Esophagus squamous epithelium (tissue), 5 donors: ENCODE measurements around the gene MARCHF2. TPM values are rescaled to one million over a fixed set of nuclear protein-coding genes. Genes with fewer than 3 reads are reported as not detected.

ENCODE experiments used
- DNase-seq: peaks from one replicate; lab custom pipeline; 2025; lab: John Stamatoyannopoulos, UW
- H3K27ac ChIP-seq, 4 donors: fragments of 200-600 bp; sonication (generic); one replicate each; pipeline ENCODE4 v1.5.1; 2016 to 2019; ENCODE audit warnings: mild to moderate bottlenecking in 1 of 4
- H3K27me3 ChIP-seq, 4 donors: fragments of 200-600 bp; sonication (generic); 1 replicate in 3 of 4; 2 replicates in 1 of 4; pipeline versions ENCODE4 v1.5.1 to v1.6.0; 2017 to 2021; ENCODE audit warnings: antibody characterized with exemption in 1 of 4
- H3K36me3 ChIP-seq, 3 donors: fragments of 200-600 bp; sonication (generic); one replicate each; pipeline ENCODE4 v1.5.1; 2016 to 2019
- H3K4me1 ChIP-seq, 3 donors: fragments of 200-600 bp; sonication (generic); one replicate each; pipeline ENCODE4 v1.5.1; 2017 to 2019
- H3K4me3 ChIP-seq, 4 donors: fragments of 200-600 bp; sonication (generic); 1 replicate in 3 of 4; 2 replicates in 1 of 4; pipeline ENCODE4 v1.5.1; 2016 to 2019; ENCODE audit warnings: mild to moderate bottlenecking in 2 of 4, moderate library complexity in 1 of 4
- H3K9me3 ChIP-seq, 3 donors: fragments of 200-600 bp; sonication (generic); one replicate each; pipeline ENCODE4 v1.5.1; 2016 to 2019
- POLR2A ChIP-seq, 4 donors: fragments of 450-650 bp; IDR thresholded peaks; one replicate each; pipeline ENCODE4 v1.6.1; 2017; ENCODE audit warnings: antibody characterized with exemption in 4 of 4, mild to moderate bottlenecking in 4 of 4, moderate library complexity in 3 of 4
- WGBS, 2 donors: methylation state at CpG; one replicate each; pipeline ENCODE4 v1.1.5; 2018; 5-methylcytosine and 5-hydroxymethylcytosine counted together
- intact Hi-C: fragments of 100-400 bp; cut with DNase I; formaldehyde crosslinking; loops from one replicate; pipeline ENCODE4 v1.15.0; 2022
- total RNA-seq, 4 donors: library from RNA; depleted of rRNA; stranded (reverse); fragments of >200 nt; gene quantifications; one replicate each; pipeline ENCODE4 v1.1.0, GENCODE V29; 2016
- TF ChIP-seq, protein P1 (sequence below), 6 experiments: fragments of 450-650 bp in 4 of 6; fragments of 200-600 bp in 2 of 6; sonication (generic) in 2 of 6; IDR thresholded peaks; one replicate each; pipeline ENCODE4 v1.5.1; 2016 to 2019; ENCODE audit warnings: antibody characterized with exemption in 6 of 6, mild to moderate bottlenecking in 4 of 6, moderate library complexity in 4 of 6
- donor health status: DM: yes; HTN: yes; CAD: no.

MARCHF2 gene
- total RNA-seq, 4 donors from 2014 or later, result 34.5 to 78.9 (median 61.7) TPM

DNA sequence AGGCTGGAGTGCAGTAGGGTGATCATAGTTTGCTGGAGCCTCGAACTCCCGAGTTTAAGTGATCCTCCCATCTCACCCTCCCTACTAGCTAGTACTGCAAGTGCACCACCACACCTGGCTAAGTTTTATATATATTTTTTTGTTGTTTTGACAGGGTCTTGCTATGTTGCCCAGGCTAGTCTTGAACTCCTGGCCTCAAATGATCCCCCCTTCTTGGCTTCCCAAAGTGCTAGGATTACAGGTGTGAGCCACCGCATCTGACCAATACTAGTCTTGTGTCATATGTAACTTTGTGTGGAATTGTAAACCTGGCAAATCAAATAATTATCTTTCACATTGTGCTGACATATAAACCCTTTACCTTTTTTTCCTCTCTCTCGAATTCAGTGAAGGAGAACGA, 41.9 kb downstream of the MARCHF2 start:
- intact Hi-C loops, result no loop called here
- peaks cover 6 to 72% (median 8%) of the 10 kb centered on the region in 3 donors for H3K36me3 ChIP-seq
- WGBS, 2 donors, result 64 to 71% methylated on average over 5 of the region's 5 CpGs
- no peak for TF ChIP-seq POLR2A (IDR thresholded peaks at IDR 0.05)
- TF ChIP-seq, protein P1, sequence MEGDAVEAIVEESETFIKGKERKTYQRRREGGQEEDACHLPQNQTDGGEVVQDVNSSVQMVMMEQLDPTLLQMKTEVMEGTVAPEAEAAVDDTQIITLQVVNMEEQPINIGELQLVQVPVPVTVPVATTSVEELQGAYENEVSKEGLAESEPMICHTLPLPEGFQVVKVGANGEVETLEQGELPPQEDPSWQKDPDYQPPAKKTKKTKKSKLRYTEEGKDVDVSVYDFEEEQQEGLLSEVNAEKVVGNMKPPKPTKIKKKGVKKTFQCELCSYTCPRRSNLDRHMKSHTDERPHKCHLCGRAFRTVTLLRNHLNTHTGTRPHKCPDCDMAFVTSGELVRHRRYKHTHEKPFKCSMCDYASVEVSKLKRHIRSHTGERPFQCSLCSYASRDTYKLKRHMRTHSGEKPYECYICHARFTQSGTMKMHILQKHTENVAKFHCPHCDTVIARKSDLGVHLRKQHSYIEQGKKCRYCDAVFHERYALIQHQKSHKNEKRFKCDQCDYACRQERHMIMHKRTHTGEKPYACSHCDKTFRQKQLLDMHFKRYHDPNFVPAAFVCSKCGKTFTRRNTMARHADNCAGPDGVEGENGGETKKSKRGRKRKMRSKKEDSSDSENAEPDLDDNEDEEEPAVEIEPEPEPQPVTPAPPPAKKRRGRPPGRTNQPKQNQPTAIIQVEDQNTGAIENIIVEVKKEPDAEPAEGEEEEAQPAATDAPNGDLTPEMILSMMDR (IDR thresholded peaks at IDR 0.05), result no peak
- peaks cover 31 to 97% (median 72%) of the 10 kb centered on the region in 3 donors for H3K4me1 ChIP-seq
- H3K27me3 ChIP-seq, result no peaks in the 10 kb centered on the region
- H3K27ac ChIP-seq, result no peak overlapping the region
- H3K4me3 ChIP-seq, result no peak overlapping the region
- no peak for DNase-seq
- no peaks in the 10 kb centered on the region for H3K9me3 ChIP-seq

DNA sequence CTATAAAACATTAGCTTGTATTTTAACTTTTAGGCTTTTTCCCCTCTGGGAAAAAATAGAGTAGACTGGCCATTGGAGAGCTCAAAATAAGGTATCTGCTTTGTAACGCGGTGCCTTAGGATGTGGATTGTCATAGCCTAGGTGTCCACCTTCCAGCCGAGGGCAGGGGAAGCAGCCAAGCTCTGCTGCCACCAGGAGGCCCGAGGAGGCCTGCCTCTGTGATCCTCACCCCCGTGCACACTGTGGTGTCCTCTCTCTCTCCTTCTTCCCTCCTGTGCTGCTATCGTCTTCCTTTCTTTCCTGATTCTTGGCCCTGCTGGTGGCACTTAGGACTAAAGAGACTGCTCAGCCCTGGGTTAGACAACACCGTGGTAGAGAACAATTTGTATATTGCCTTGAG, 43.0 kb downstream of the MARCHF2 start:
- intact Hi-C loops, result no loop called here
- Histone ChIP-seq H3K4me1 (peaks cover 28 to 97% (median 73%) of the 10 kb centered on the region in 3 donors), H3K9me3 (no peaks in the 10 kb centered on the region), H3K27me3 (no peaks in the 10 kb centered on the region), H3K4me3 (no peak overlapping the region), H3K27ac (no peak overlapping the region), H3K36me3 (peaks cover 6 to 72% (median 8%) of the 10 kb centered on the region in 3 donors)
- TF ChIP-seq POLR2A (IDR thresholded peaks at IDR 0.05), result no peak
- TF ChIP-seq, protein P1 (IDR thresholded peaks at IDR 0.05), result no peak
- DNase-seq, result no peak
- 61 to 74% methylated on average over 7 of the region's 7 CpGs for WGBS, 2 donors

DNA sequence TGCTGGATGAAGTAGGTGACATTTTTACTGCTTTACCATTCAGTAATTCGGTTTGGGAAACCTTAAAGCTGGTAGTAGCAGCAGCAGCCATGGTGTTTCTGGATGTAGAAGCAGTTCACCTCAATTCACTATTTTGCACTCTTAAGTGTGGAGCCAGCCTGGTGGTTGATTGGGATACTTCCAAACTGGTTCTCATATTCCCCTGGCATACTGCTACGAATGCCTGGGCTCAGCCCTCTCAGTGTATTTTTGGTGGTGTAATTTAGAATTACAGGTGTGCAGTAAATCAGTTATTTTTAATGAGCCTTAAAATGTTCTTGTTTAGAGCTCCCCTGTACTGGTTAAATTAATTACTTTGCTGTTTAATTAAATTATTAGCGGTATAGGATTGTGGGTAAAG, 44.1 kb downstream of the MARCHF2 start:
- no peak overlapping the region for H3K4me3 ChIP-seq
- no peaks in the 10 kb centered on the region for H3K9me3 ChIP-seq
- H3K27ac ChIP-seq, result no peak overlapping the region
- H3K4me1 ChIP-seq, result peaks cover 28 to 97% (median 64%) of the 10 kb centered on the region in 3 donors
- WGBS, 2 donors, result 74 to 76% methylated on average over 3 of the region's 3 CpGs
- no peaks in the 10 kb centered on the region for H3K27me3 ChIP-seq
- peaks cover 6 to 78% (median 8%) of the 10 kb centered on the region in 3 donors for H3K36me3 ChIP-seq
- TF ChIP-seq POLR2A (IDR thresholded peaks at IDR 0.05), result no peak
- TF ChIP-seq, protein P1 (IDR thresholded peaks at IDR 0.05), result no peak
- DNase-seq, result no peak
- intact Hi-C loops, result no loop called here

DNA sequence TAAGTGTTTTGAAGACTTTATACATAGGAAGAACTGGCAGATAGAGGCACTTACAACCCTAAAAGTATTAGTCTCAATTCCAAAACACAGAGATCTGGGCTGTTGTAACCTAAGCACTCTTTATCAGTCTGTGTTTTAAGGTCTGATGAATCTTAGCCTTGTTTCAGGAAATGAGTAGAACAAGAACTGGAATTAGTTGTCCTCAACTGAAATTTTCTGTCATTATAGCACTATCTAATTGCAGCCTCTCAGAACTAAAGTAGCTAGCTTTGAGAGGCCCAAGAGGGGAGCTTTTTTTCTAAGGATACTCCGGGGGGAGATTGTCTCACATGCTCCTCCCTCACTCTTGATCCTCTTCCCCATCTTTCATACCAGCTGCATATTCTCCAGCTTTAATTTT, 44.7 kb downstream of the MARCHF2 start:
- intact Hi-C loops, result no loop called here
- 47 to 76% methylated on average over 1 of the region's 1 CpG for WGBS, 2 donors
- H3K4me3 ChIP-seq, result no peak overlapping the region
- peak overlapping the region in 2 of 4 donors; percentile 7 to 31 for H3K27ac ChIP-seq
- H3K4me1 ChIP-seq, result peaks cover 23 to 97% (median 61%) of the 10 kb centered on the region in 3 donors
- peaks cover 6 to 77% (median 8%) of the 10 kb centered on the region in 3 donors for H3K36me3 ChIP-seq
- no peak for DNase-seq
- no peaks in the 10 kb centered on the region for H3K27me3 ChIP-seq
- no peaks in the 10 kb centered on the region for H3K9me3 ChIP-seq
- TF ChIP-seq POLR2A (IDR thresholded peaks at IDR 0.05), result no peak
- TF ChIP-seq, protein P1 (IDR thresholded peaks at IDR 0.05), result no peak

DNA sequence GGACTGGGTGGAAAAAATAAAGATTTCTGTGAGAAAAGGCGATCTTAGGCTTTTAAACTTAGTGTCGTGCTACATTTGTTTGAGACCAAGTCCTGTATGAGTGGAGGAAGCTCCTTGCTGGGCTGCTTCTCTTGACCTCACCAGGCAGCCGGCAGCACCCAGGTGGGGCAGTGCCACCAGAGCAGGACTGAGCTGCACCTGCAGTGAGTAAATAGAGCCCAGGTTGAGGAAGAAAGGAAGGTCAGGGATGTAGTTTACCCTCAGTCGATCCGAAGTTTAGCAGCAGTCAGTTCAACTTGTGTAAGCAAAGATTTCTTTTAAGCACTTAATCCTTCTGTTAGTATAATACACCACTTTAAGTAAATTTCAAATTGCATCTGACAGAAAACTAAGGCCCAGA, 45.3 kb downstream of the MARCHF2 start:
- Histone ChIP-seq H3K36me3 (peaks cover 6 to 77% (median 8%) of the 10 kb centered on the region in 3 donors), H3K4me1 (peaks cover 18 to 97% (median 55%) of the 10 kb centered on the region in 3 donors), H3K27ac (peak overlapping the region in 3 of 4 donors; percentile 7 to 31 (median 26)), H3K9me3 (no peaks in the 10 kb centered on the region), H3K27me3 (no peaks in the 10 kb centered on the region), H3K4me3 (no peak overlapping the region)
- WGBS, 2 donors, result 40 to 48% methylated on average over 5 of the region's 5 CpGs
- no peak for DNase-seq
- TF ChIP-seq POLR2A (IDR thresholded peaks at IDR 0.05), result no peak
- TF ChIP-seq, protein P1 (IDR thresholded peaks at IDR 0.05), result no peak
- intact Hi-C loops, result no loop called here
